HG03066 (cell line): Measurements from ENCODE around the gene LRRFIP1.
A peak's percentile ranks its signal among the peaks of the same experiment; 100 is the strongest.
"Not testable (repeated sequence)": the region's sequence is repeated elsewhere in the genome, so short reads cannot be mapped to it uniquely, and the experiment has no call there.

Source experiments
- ATAC-seq: cut with Tn5 transposase; IDR thresholded peaks from one replicate; pipeline ENCODE4 v1.9.1; 2021; ENCODE audit warnings: low read depth; ENCODE audit not compliant: unreplicated experiment

Gene LRRFIP1

DNA sequence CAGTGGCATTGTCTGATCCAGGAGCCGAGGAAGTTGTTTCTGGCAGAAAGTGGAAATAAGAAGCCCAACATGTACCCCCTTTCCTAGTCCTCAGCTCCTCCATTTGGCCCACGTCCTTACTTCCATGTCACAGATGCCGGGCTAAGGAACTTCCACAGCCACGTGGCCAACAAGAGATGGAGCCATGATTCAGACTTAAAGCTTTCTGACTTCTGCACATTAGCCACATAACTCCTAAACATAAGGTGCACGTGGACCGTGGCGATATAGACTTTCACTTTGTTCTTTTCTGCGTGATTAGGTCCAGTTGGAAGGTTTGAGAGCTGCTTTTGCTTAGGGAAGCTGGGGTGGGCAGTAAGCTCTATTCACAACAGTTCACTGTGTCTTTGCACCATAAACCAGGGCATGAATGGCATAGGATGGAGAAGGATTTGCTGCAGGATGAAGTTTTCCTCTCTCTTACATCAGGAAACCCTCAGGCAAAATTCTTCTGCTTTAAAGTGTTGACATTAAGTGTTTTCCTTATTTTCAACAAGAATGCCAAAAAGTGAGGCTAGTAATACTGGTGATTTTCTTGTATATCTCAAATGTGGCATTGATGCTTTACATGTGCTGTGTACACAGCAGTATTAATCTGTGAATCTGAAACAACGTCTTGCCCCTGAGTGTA lies 109.9 kb downstream of the LRRFIP1 start:
- ATAC-seq, result no peak

DNA sequence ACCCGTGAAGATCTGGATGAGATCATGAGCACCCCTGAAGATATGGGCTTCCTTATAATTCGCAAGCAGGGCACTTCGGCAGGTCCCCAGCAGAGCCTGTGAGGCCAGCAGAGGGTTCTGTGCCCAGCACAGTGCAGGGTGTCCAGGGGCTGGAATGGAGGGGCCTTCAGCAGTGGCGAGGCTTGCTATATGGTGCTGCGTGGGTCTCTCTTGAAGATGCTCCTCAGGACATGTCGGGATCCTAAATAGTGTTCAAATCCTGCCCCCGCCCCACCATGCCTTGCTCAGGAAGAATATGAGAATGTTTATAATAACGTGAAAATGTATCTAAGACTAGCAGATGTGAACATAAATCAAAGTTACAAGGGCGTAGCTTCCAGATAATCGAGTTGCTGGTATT lies 110.9 kb downstream of the LRRFIP1 start:
- no peak for ATAC-seq

DNA sequence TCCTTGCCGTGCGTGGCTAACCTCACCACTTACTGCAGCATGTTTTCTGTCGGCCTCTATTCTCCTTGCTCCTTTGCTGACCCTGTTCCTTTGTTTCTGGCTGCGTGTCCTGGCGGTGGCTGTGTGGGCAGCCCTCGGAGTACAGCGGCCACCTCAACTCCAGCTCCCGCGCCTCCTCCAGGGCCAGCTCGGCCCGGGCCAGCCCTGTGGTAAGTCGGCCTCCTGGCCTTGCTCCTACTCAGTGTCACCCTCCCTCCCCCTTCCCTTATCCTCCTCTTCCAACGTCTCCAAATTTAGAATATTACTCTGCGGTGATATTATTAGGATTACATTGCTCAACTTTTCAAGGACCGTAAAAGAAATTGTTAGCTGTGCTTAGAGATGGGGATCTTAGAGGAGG lies 111.7 kb downstream of the LRRFIP1 start:
- ATAC-seq, result no peak

DNA sequence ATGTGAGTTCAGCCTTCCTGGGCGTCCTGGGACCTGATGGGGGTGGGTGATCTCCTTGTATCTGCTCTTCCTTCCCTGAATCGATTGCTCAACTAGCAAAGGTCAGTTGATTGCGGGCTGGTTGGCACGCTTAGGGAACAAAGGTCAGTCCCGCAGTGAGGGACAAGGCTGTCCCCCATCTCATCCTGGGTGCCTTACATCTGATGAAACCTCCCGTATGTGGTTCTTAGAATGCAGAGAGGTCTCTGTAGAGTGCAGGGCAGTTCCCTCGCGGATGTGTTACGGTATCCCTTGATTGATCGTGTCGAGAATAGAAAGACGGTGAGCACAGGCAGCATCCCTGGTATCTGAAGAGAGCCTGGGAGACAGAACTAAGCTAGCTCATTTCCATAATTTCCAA lies 114.8 kb downstream of the LRRFIP1 start:
- ATAC-seq, result no peak

DNA sequence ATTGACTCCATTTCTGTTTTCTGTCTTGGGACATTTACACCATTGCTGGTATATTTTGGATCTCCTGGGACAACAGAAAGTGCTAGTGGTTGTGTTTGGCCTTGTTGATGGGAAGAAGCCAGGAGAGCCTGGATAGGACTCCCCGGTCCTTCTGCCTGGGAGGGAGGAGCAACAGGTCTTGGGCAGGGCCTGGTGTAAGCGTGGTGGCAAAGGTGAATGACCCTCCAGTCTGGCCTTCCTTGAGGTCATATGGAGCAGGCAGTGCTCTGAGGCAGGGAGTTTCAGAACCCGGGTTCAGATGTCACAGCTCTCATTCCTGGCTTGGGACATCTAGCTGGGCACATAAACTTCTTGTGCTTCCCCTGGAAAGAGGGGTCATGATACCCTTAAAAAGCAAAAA lies 115.2 kb downstream of the LRRFIP1 start:
- no peak for ATAC-seq

DNA sequence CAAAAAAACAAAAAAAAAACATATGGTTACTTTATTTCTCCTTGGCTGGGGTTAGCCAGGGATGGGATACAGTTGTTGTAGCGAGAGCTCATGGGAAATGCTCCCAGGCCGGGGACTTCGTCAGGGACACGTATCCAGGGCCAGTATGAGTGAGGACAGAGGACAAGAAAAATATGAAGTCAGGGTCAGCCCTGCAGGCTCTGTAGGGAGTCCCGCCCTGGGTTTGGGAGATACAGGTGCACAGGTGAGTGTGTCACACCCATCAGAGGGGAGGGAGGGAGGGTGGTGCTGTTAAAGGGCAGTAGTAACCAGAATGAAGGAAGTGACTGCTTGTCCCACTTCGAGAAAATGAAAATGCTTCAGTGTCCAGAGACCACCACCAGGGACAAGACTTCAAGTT lies 115.6 kb downstream of the LRRFIP1 start:
- no peak for ATAC-seq

DNA sequence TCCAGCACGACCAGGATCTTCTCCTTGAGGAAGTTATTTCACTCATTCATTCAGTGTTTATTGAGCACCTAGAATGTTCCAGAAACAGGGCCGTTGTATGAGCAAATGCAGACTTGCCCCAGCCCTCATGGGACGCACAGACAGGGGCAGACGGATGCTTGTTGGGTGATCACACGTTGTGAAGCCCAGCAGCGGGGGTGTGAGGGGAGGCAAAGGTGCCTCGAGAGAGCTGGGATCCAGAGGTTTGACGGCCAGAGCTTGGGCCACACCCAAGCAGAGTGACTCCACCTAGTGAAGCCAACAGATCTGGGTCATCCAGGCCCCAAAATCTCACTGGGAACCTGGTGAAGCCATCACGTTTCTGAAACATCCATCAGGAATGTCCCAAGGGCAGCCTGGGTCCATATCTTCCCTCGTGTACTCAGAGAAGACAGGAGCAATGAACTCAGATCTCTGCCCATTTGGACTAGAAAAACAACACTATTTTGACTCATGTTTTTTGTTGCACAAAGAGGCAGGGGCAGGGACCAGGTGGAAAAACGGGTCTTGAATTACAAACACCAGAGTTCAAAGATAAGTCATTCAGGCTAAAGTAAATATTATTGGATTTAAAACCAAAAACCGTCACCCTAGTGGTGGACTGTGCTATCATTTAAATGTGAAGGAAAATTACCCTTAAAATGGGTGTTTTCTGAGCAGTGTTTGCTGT lies 116.3 kb downstream of the LRRFIP1 start:
- no peak for ATAC-seq

DNA sequence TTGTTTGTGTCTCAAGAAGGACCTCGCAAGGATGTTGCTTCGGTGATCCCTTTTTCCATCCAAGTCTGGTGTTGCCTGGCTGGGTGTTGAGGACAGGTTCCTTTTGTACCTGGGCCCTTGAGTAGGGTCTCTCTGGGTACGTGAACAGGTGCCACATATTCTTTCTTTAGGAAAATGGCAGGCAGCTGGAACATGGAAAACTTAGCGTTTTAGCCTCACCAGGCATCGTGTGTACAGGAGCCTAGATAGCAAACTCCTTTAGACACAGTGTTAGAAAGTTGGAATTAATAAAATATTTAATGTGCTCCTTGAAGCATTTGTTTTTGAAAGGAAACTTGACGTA lies 116.9 kb downstream of the LRRFIP1 start:
- no peak for ATAC-seq

DNA sequence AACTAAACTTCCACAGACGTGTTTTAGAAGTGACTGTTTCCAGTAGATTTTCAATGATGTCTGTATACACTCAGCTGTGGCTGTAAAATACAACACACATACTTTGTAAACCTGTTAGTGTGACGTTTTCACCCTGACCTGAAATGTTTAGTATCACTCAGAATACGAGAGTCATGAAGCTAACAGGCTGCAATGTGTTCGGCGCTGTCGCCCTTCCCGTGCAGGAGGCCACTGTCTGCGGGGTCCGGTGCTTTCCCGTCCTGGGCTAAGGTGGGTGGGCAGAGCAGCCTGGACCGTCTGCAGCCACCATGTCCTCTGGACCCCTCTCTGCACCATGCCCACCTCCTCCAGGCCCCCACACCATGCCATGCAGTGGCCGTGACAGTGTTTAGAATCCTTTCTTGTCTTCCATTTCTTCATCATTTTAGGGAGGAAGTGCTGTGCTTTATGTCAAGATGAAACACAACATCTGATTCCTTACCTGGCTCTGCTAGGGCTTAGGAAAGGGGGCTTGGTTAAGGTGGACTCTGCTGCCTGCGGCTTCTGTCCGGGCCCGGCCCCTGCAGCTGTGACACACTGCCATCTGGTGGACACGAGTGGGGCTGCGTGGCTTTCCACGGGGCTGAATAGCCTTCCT lies 117.3 kb downstream of the LRRFIP1 start:
- ATAC-seq, result no peak

DNA sequence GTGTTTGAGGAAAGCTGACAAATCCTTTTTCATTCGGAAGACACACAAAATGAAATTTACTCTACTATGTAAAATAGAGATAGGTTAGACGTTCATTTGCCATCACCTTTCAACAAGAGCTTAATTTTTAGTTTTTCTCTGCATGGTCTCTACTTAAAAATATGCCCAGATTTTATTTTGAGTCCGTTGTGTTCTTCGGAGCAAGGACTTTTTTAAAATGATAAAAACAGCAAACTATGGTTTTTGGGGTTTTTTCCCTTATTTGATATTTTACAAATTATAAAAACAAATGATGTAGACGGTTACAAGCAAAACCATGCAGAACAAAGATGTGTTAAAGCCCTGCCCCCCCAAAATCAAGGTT lies 117.8 kb downstream of the LRRFIP1 start:
- ATAC-seq, result no peak

DNA sequence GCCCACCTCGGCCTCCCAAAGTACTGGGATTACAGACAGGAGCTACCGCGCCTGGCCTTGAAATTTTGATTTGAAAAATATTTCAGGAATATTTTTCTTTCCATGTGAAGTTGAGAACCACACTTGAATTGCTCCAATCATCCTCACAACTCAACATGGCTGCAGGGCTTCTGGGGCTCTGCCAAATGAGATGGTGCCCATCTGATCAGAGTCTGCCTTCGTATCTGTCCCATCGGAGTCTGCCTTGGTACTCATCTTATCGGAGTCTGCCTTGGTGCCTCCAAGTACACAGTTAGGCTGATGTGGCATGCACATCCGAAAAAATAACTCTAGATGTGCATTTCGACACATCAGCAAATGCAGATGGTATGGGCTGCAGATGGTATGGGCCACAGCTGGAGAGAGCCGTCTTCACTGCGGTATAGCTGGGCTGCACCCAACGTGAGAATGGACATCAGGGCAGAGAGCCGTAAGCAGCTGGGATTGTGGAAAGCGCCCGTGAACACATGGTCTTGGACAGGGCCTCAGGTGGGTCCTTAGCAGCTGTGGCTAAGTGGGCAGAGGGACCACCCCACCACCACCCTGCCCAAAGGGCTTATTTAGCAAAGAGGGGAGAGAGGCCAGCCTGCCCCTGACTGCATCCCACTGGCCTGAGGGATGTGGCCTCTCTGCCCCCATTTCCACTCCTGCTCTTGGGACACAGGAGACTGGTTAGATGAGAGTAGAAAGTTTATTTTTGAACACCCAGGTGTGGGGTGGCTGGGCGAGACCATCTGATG lies 119.1 kb downstream of the LRRFIP1 start:
- no peak for ATAC-seq

DNA sequence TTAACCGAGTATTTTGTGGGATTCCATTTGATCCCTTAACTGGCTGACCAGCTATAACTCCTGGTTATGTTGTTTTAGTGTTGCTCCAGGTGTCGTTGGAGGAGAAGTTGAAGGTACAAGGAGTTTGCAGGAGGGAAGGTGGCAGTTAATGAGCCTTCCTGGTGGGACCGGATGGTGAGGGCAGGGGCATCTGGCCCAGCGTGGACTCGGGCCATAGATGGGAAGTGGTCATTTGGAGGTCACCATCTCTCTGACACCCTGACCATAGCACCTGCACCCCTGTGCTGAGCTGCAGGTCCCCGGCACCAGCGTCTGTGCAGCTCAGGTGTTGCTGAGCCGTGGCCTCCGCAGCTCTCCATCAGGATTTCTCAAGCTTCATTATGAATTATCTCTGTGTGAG lies 119.8 kb downstream of the LRRFIP1 start:
- ATAC-seq, result no peak

DNA sequence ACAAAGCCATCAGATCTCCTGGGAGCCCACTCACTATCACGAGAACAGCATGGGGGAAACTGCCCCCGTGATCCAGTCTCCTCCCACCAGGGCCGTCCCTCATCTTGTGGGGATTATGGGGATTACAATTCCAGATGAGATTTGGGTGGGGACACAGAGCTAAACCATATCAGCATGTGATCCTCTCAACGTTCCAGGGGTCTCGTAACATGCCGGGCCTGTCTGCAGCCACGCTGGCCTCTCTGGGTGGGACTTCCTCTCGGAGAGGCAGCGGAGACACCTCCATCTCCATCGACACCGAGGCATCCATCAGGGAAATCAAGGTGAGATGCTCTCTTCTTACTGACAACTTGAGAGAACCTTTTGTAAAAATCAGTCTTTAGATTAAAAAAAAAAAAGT lies 121.6 kb downstream of the LRRFIP1 start:
- ATAC-seq, result no peak

DNA sequence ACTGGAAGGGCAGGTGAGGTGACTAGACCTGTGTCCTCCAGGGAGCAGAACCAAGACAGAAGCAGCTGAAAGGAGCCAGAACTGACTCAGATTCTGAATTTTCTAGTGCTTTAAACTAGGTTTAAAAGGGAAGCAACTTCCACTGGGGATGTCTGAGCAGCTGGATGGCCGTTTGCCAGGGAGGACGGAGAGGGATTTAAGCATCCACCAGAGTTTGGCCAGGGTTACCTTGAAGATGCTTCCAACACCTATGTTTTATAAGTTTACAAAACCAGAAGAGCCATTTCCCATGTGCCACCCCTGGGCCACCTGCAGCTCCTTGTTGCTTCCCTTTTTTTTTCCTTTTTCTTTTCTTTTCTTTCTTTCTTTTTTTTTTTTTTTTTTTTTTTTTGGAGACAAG lies 122.6 kb downstream of the LRRFIP1 start:
- ATAC-seq, result no peak

DNA sequence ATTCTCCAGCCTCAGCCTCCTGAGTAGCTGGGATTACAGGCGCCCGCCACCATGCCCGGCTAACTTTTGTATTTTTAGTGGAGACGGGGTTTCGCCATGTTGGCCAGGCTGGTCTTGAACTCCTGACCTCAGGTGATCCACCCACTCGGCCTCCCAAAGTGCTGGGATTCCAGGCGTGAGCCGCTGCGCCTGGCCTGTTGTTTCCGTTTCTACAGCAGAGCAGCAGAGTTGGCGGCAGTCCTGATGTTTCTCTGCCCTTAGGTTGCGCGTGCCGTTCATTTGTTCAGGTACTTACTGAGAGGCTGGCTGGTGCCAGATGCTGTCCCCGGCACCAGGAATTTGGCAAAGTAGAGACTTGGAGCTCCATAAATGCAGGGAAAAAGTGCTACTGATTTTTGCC lies 123.1 kb downstream of the LRRFIP1 start:
- ATAC-seq, result not testable (repeated sequence)

DNA sequence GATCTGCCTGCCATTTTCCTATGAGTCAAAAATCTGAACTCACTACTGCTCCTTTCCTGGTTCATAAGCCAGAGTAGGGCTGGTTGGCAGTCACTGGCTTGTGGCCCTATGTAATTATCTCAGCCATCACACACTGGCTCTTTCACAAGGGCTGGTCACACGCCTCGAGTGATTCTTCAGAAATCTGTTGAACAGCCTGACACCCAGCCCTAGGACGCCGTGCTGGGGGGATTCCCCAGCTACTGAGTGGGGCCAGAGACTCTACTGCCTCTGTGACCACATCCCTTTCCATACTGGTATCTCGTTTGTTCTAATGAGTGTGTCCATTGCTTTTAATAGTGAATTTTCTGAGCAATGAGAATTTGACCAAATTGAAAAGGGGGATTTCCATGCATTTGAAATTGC lies 125.4 kb downstream of the LRRFIP1 start:
- ATAC-seq, result peak; percentile 97

DNA sequence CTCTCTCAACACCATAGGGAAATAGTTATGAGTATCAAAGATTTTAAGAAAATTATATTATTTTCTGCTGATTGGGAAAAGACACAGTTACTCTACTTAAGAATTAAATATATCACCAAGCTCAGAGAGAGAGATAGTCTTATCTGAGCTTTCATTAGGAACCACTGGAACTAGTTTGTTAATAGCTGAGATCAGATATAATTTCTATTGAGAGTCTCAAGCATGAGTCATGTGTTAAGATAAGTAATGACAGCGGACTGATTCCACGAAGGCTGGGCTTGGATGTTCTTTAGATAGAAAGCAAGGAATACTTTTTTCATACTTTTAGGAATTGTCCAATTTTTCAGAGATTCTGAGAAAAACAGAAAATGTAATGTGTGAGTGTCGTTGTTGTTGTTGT lies 126.8 kb downstream of the LRRFIP1 start:
- no peak for ATAC-seq

DNA sequence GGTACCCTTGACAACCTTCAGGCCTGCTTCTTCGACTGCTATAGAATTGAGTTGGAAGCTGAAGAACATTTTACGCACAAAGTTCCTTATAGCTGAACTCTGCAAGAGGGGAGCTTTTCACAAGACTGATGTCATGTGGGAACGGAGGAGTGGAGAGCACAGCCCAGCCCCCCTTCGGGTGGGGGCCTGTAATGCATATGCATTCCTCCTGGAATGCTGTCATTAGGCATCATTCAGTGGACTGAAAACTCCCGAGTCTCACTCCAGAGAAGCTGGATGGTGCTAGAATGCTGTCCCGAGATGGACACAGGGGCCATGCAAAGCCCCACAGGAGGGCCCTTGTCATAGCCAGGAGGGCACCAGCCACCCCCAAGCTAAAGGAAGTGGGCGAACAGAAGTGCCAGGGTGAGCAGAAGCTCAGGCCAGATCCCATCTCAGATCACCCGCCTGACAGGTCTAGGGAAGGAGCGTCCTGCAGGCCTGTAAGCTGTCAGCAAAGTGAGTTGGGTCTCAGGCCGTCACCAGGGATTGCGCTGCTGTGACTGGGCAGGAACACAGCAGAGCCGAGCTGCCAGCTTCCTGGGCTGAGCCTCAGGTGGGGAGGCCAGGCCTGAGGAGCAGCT lies 127.3 kb downstream of the LRRFIP1 start:
- ATAC-seq, result no peak

DNA sequence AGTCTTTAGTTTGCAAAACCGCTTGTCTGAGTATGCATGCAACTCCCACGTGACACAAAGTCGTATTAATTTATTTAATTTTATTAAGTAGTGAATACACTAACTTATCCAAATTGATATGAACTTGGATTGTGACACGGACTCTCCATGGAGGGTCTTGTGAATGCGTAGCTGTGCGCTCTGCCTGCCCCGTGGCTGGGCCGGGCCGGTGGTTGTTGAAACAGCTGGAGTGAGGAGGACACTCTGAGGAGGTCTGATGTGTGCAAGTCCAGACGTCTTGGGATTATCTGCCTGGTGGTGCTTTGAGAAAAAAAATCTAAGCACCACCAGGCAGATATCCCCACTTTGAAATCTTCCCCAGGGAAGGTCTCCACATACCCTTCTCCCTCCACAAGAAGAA lies 130.2 kb downstream of the LRRFIP1 start:
- no peak for ATAC-seq

DNA sequence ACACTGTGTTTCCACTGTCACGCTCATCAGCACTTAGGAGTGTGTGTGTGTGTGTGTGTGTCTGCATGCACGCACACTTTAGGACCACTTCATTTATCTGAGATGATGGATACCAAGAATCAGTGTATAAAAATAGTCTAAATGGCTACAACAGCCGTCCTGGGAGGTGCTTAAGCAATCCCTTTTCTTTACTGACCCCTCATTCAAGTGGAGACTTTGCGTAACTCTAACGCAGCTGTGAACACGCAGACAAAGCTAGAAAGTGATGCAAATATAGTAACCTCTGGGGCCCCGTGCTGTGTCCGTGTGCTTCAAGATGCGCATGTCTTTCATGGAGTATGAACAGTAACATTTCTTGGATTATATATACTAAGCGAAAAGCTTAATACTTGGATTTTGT lies 130.8 kb downstream of the LRRFIP1 start:
- ATAC-seq, result no peak

DNA sequence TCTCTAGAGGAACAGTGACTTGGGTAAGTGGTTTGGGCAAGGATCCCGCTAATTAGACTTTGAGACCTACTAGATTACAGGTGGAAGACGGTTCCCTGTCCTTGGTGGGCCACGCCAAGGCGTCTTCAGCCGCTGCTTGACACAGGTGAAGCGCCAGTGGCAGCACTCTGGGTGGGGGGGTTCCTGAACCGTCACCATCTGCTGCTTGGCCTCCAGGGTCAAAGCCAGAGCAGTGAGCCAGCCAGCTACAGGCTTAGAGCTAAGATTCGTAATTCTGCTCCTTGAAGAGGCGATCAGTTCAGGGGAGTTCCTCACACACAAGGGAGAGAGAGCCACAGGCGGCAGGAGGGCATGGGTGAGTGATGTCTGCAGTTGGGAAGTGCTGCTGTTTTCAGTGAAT lies 131.8 kb downstream of the LRRFIP1 start:
- no peak for ATAC-seq
